Measurements from ENCODE around the gene IQSEC1. TPM values are rescaled to one million over a fixed set of nuclear protein-coding genes. Genes with fewer than 3 reads are reported as not detected.

The IQSEC1 gene
- total and polyA plus RNA-seq, 2 experiments from 2014 or later = 8.0 to 51.9 TPM

DNA sequence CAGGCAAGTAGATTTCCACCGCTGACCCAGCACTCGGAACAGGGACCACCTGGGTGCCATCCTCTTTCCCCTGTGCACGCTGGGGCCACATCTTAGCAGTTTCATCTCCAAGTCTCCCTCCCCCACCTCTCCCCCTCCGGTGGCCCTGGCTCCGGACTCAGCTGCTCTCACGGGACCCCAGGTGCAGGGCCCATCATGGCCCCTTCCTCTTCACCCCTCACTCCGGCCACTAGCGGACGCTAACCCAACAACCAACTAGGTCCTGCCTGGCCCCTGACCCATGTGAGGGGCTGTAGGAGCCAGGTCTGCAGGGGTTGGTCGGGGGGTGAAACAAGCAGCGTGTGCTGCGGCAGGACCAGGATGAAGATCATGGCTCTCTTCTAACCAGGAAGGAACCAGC is 31.3 kb upstream of the IQSEC1 start:
- no peak overlapping the region for H2AFZ ChIP-seq
- Mint-ChIP-seq H3K4me3 (no peak overlapping the region), H3K4me1 (no peaks in the 10 kb centered on the region), H3K27ac (no peak overlapping the region), H3K36me3 (ENCODE audit: low read depth) (no peaks in the 10 kb centered on the region), H3K9me3 (no peaks in the 10 kb centered on the region; the same call in 2 of the 3 replicates), H3K27me3 (ENCODE audit: insufficient read depth, low read depth, poor library complexity) (peaks cover 3% of the 10 kb centered on the region)
- H3K27ac ChIP-seq (ENCODE audit: low read depth) = no peak overlapping the region
- ATAC-seq = peak; percentile 23; the same call in 2 of the 3 replicates
- H3K4me3 ChIP-seq = no peak overlapping the region
- H3K36me3 ChIP-seq (ENCODE audit: insufficient read depth) = no peaks in the 10 kb centered on the region
- TF ChIP-seq, protein P1, sequence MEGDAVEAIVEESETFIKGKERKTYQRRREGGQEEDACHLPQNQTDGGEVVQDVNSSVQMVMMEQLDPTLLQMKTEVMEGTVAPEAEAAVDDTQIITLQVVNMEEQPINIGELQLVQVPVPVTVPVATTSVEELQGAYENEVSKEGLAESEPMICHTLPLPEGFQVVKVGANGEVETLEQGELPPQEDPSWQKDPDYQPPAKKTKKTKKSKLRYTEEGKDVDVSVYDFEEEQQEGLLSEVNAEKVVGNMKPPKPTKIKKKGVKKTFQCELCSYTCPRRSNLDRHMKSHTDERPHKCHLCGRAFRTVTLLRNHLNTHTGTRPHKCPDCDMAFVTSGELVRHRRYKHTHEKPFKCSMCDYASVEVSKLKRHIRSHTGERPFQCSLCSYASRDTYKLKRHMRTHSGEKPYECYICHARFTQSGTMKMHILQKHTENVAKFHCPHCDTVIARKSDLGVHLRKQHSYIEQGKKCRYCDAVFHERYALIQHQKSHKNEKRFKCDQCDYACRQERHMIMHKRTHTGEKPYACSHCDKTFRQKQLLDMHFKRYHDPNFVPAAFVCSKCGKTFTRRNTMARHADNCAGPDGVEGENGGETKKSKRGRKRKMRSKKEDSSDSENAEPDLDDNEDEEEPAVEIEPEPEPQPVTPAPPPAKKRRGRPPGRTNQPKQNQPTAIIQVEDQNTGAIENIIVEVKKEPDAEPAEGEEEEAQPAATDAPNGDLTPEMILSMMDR (conservative IDR thresholded peaks at IDR 0.05; ENCODE audit: low read depth in 2 of 2) = 0 out of 4 replicates have a peak, but pooled peaks of 1 of the 2 experiments have one; percentile 23
- no peak for TF ChIP-seq JUNB (IDR thresholded peaks at IDR 0.05; ENCODE audit: unreplicated experiment)
- no peaks in the 10 kb centered on the region for H3K79me2 ChIP-seq (replicated peaks; ENCODE audit: insufficient read depth)
- H3K4me1 ChIP-seq (ENCODE audit: insufficient read depth) = no peaks in the 10 kb centered on the region
- no peaks in the 10 kb centered on the region for H3K9me2 ChIP-seq (ENCODE audit: insufficient read depth)
- H3K4me2 ChIP-seq = no peak overlapping the region
- DNase-seq (ENCODE audit: low spot score) = no peak
- no peaks in the 10 kb centered on the region for H4K20me1 ChIP-seq (replicated peaks; ENCODE audit: insufficient read depth)
- no peaks in the 10 kb centered on the region for H3F3A ChIP-seq (replicated peaks; ENCODE audit: low read depth)
- no peaks in the 10 kb centered on the region for H3K27me3 ChIP-seq (ENCODE audit: insufficient read depth)

DNA sequence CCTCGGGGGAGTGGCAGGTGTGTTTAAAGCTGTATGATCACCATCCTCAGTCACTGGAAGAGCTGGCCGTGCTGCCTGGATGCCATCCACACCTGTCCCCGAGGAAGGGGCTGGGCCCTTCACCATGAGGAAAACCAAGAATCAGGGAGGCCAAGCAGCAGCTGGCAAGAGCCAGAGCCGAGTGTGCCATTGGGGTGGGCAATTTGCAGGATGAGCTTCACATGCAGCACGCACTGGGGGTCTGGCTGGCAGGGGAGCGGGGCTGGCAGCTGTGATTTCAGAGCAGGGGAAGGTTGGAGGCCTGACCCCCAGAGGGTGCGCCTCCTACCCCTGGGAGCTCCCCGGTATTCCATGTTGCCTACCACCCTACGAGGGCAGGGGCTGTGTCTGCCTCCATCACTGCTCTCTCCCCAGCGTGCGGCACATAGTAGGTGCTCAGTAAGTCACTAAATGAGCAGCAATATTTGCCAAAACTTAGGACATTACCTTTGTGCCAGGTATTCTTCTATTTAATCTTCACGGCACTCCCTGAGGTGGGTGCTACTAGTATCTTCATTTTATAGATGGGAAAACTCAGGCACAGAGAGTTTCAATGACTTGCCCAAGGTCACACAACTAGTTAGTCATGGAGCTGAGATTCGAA is 30.3 kb upstream of the IQSEC1 start:
- Histone ChIP-seq H3K79me2 (replicated peaks; ENCODE audit: insufficient read depth) (no peaks in the 10 kb centered on the region), H3F3A (replicated peaks; ENCODE audit: low read depth) (no peaks in the 10 kb centered on the region), H3K27ac (ENCODE audit: low read depth) (no peak overlapping the region), H4K20me1 (replicated peaks; ENCODE audit: insufficient read depth) (no peaks in the 10 kb centered on the region), H3K4me1 (ENCODE audit: insufficient read depth) (no peaks in the 10 kb centered on the region), H3K36me3 (ENCODE audit: insufficient read depth) (no peaks in the 10 kb centered on the region), H3K27me3 (ENCODE audit: insufficient read depth) (no peaks in the 10 kb centered on the region), H2AFZ (no peak overlapping the region), H3K4me2 (no peak overlapping the region), H3K4me3 (no peak overlapping the region), H3K9me2 (ENCODE audit: insufficient read depth) (no peaks in the 10 kb centered on the region)
- DNase-seq (ENCODE audit: low spot score) = no peak
- Mint-ChIP-seq H3K4me1 (no peaks in the 10 kb centered on the region), H3K27me3 (ENCODE audit: insufficient read depth, low read depth, poor library complexity) (no peaks in the 10 kb centered on the region), H3K36me3 (ENCODE audit: low read depth) (no peaks in the 10 kb centered on the region), H3K27ac (no peak overlapping the region), H3K9me3 (no peaks in the 10 kb centered on the region; the same call in 2 of the 3 replicates), H3K4me3 (no peak overlapping the region)
- no peak for TF ChIP-seq EZH2 (IDR thresholded peaks at IDR 0.05; ENCODE audit: low read depth, unreplicated experiment)
- no peak for TF ChIP-seq POLR2AphosphoS5 (IDR thresholded peaks at IDR 0.05; ENCODE audit: low read depth)
- ATAC-seq = no peak

DNA sequence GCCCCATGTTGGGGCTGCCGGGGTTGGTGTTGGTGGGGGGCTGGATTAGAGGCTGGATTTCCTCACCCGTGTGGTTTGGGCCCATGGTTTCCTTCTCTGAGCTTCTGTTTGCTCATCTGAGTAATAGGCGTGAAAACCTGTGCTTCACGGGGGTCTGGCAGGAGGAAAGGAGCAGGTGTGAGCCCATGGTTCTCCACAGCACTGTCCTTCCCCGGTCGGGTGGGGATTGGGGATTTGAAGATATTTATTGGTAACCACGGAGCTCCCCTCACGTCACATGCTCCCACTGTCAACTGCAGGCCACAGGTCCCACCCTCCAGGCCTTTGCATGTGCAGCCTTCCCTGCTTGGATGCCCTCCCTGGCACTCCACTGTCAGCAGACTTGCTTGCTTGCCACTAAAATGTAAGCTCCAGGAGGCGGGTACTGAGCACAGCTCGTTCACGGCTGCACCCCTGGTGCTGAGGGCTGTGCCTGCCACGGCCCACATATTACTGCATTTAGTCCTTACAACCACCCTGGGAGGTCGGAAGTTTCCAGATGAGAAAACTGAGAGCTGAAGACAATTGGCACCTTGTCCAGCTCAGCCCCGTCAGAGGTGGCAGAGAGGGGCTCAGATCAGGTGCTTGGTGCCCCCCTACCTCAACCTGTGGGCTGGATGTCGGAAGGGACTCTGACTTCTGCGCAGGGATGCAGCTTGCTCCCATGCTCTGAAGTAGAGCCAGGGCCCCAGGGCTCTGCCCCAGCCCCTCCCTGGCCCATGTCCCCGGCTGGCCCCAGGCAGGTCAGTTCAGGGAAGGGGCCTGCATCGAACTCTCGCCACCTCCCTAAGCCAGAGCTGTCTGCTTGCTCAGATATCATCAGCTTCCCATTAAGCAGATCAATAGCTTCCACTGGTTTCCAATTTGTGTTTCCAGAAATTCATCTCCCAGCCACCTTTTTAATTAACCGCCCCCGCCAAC is 29.4 kb upstream of the IQSEC1 start:
- TF ChIP-seq CREB1 (CRISPR knock-in tag; IDR thresholded peaks at IDR 0.05; ENCODE audit: low read depth) (no peak), POLR2AphosphoS5 (IDR thresholded peaks at IDR 0.05; ENCODE audit: low read depth) (no peak)
- no peak overlapping the region for H3K4me2 ChIP-seq
- no peaks in the 10 kb centered on the region for H3K36me3 ChIP-seq (ENCODE audit: insufficient read depth)
- H3K4me3 Mint-ChIP-seq = no peak overlapping the region
- no peaks in the 10 kb centered on the region for H3K27me3 ChIP-seq (ENCODE audit: insufficient read depth)
- H3F3A ChIP-seq (replicated peaks; ENCODE audit: low read depth) = no peaks in the 10 kb centered on the region
- H3K27ac Mint-ChIP-seq = no peak overlapping the region
- ATAC-seq (no peak), DNase-seq (ENCODE audit: low spot score) (no peak)
- H3K36me3 Mint-ChIP-seq (ENCODE audit: low read depth) = no peaks in the 10 kb centered on the region
- H3K9me3 Mint-ChIP-seq = no peaks in the 10 kb centered on the region; the same call in 2 of the 3 replicates
- no peak overlapping the region for H3K27ac ChIP-seq (ENCODE audit: low read depth)
- no peaks in the 10 kb centered on the region; the same call in 1 of the 2 replicates for H4K20me1 ChIP-seq (replicated peaks; ENCODE audit: insufficient read depth)
- no peaks in the 10 kb centered on the region for H3K4me1 Mint-ChIP-seq
- H2AFZ ChIP-seq = no peak overlapping the region
- H3K9me2 ChIP-seq (ENCODE audit: insufficient read depth) = no peaks in the 10 kb centered on the region
- peaks cover 1% of the 10 kb centered on the region for H3K27me3 Mint-ChIP-seq (ENCODE audit: insufficient read depth, low read depth, poor library complexity)
- H3K4me1 ChIP-seq (ENCODE audit: insufficient read depth) = no peaks in the 10 kb centered on the region
- no peaks in the 10 kb centered on the region for H3K79me2 ChIP-seq (replicated peaks; ENCODE audit: insufficient read depth)
- H3K4me3 ChIP-seq = no peak overlapping the region
